Endothelial cell of umbilical vein (primary cell): ENCODE measurements around the gene NCKAP5. TPM values are rescaled to one million over a fixed set of nuclear protein-coding genes. Genes with fewer than 3 reads are reported as not detected.

Experiments used
- BruUV-seq: library from RNA; stranded (reverse); fragments of 400-500 nt; replicated peaks from 2 replicates; lab custom pipeline; 2021; lab: Mats Ljungman, UMichigan
- CTCF ChIA-PET: fragments of 300-600, 350-600 bp; sonication (Branson Sonifier 250); formaldehyde crosslinking; loops from one replicate; lab custom pipeline; 2021; ENCODE audit warnings: antibody characterized with exemption, inconsistent platforms; lab: Charles Lee
- POLR2A ChIA-PET: fragments of 300-600, 350-600 bp; sonication (Branson Sonifier 250); formaldehyde crosslinking; loops from one replicate; lab custom pipeline; 2021; ENCODE audit warnings: antibody characterized with exemption, inconsistent platforms; lab: Charles Lee
- DNase-seq: peaks from one replicate; pipeline ENCODE4 v3.0.0-alpha.2; 2011; ENCODE audit warnings: low read depth, low spot score
- FAIRE-seq: peaks from 2 replicates; lab custom pipeline; 2011; peaks lifted over from hg19 to GRCh38; lab: Jason Lieb, UNC
- H2AFZ ChIP-seq: 2 replicates; pipeline ENCODE4 v1.6.0; 2012; ENCODE audit warnings: low read depth, low read length, control low read depth, inconsistent platforms
- H3K27ac ChIP-seq: 2 replicates; pipeline ENCODE4 v1.5.1; 2011; ENCODE audit warnings: low read depth, mild to moderate bottlenecking, control low read depth, low read length, moderate library complexity; ENCODE audit not compliant: insufficient read depth
- H3K27me3 ChIP-seq, 2 experiments: 2 replicates each; pipeline versions ENCODE4 v1.6.0 to v1.6.1; 2011; ENCODE audit warnings: low read length in 2 of 2, mixed read lengths in 1 of 2; ENCODE audit not compliant: control insufficient read depth in 2 of 2, insufficient read depth in 2 of 2
- H3K36me3 ChIP-seq, 2 experiments: 2 replicates in 1 of 2; 3 replicates in 1 of 2; pipeline ENCODE4 v1.5.1; 2011; ENCODE audit warnings: low read length in 2 of 2, mild to moderate bottlenecking in 1 of 2, moderate library complexity in 1 of 2; ENCODE audit not compliant: control insufficient read depth in 2 of 2, insufficient read depth in 2 of 2; ENCODE audit errors: extremely low read depth in 1 of 2
- H3K4me1 ChIP-seq: 3 replicates; pipeline ENCODE4 v1.5.1; 2011; ENCODE audit warnings: mild to moderate bottlenecking, low read length; ENCODE audit not compliant: control insufficient read depth, insufficient read depth; ENCODE audit errors: extremely low read depth
- H3K4me2 ChIP-seq: 2 replicates; pipeline ENCODE4 v1.6.1; 2011; ENCODE audit warnings: low read length, control low read depth, mixed read lengths; ENCODE audit not compliant: insufficient read depth
- H3K4me3 ChIP-seq, 3 experiments: fragments of 200-600 bp in 1 of 3; sonication (generic), shearing (Covaris generic) in 1 of 3; replicated peaks in 1 of 3; 2 replicates each; pipeline ENCODE4 v1.5.1; 2011 to 2016; ENCODE audit warnings: control low read depth in 3 of 3, low read length in 3 of 3, mild to moderate bottlenecking in 2 of 3, inconsistent platforms in 1 of 3, low read depth in 1 of 3, moderate library complexity in 1 of 3; ENCODE audit not compliant: insufficient read depth in 1 of 3
- H3K79me2 ChIP-seq: 2 replicates; pipeline ENCODE4 v1.6.0; 2012; ENCODE audit warnings: low read length, inconsistent platforms; ENCODE audit not compliant: control insufficient read depth, insufficient read depth
- H3K9ac ChIP-seq: replicated peaks from 2 replicates; pipeline ENCODE3; 2011; ENCODE audit warnings: low read length, control low read depth; ENCODE audit not compliant: insufficient read depth; ENCODE audit errors: extremely low read depth
- H3K9me1 ChIP-seq: replicated peaks from 3 replicates; pipeline ENCODE4 v1.6.0; 2011; ENCODE audit warnings: mild to moderate bottlenecking, low read length; ENCODE audit not compliant: control insufficient read depth, insufficient read depth; ENCODE audit errors: extremely low read depth
- H3K9me3 ChIP-seq: replicated peaks from 2 replicates; pipeline ENCODE4 v1.5.1; 2012; ENCODE audit warnings: low read length, inconsistent platforms; ENCODE audit not compliant: control insufficient read depth, insufficient read depth
- H4K20me1 ChIP-seq: replicated peaks from 2 replicates; pipeline ENCODE3; 2011; ENCODE audit warnings: mild to moderate bottlenecking, low read length; ENCODE audit not compliant: control insufficient read depth, insufficient read depth; ENCODE audit errors: extremely low read depth
- EZH2 ChIP-seq: IDR thresholded peaks from 2 replicates; pipeline ENCODE4 v1.6.1; 2012; ENCODE audit warnings: borderline replicate concordance, low read depth, mild to moderate bottlenecking, moderate library complexity, low read length, inconsistent platforms; ENCODE audit not compliant: severe bottlenecking
- FOS ChIP-seq: IDR thresholded peaks from 2 replicates; pipeline ENCODE4 v1.6.1; 2011; ENCODE audit warnings: mild to moderate bottlenecking, low read length, moderate library complexity, borderline replicate concordance; ENCODE audit not compliant: insufficient read depth
- GATA2 ChIP-seq: IDR thresholded peaks from 2 replicates; pipeline ENCODE4 v1.7.0; 2011; ENCODE audit warnings: low read depth, mild to moderate bottlenecking, moderate library complexity, mixed read lengths, low read length; ENCODE audit not compliant: insufficient read length, insufficient read depth
- JUN ChIP-seq: IDR thresholded peaks from 2 replicates; pipeline ENCODE4 v1.6.1; 2011; ENCODE audit warnings: borderline replicate concordance, low read depth; ENCODE audit not compliant: insufficient read length, insufficient read depth
- MYC ChIP-seq: IDR thresholded peaks from one replicate; pipeline ENCODE4 v1.6.1; 2011; ENCODE audit warnings: mild to moderate bottlenecking, low read depth, low read length
- POLR2A ChIP-seq: IDR thresholded peaks from 2 replicates; pipeline ENCODE4 v1.6.1; 2012; ENCODE audit warnings: low read depth, mild to moderate bottlenecking, control low read depth, low read length
- POLR2AphosphoS5 ChIP-seq: IDR thresholded peaks from 2 replicates; pipeline ENCODE4 v1.6.1; 2012; ENCODE audit warnings: low read depth, mild to moderate bottlenecking, control low read depth, low read length, moderate library complexity; ENCODE audit not compliant: insufficient read depth
- dilution Hi-C: fragments of 300-500 bp; cut with MboI; formaldehyde crosslinking; loops from one replicate; pipeline ENCODE4 v1.15.0; 2019; ENCODE audit warnings: low sequenced_read_pairs; ENCODE audit not compliant: extremely low pct_ligation_motif_present
- intact Hi-C: fragments of 100-400 bp; cut with micrococcal nuclease; formaldehyde crosslinking; loops from one replicate; pipeline ENCODE4 v1.10.0; 2022
- polyA plus RNA-seq, 4 experiments: library from polyadenylated mRNA; depleted of rRNA in 3 of 4; stranded (reverse) in 3 of 4; unstranded in 1 of 4; fragments of >200 nt; gene quantifications; 2 replicates each; pipeline versions ENCODE4 v1.2.1 to v1.2.3, GENCODE V29; 2011 to 2012; ENCODE audit warnings: missing spikeins in 1 of 4
- total RNA-seq: library from RNA; stranded (reverse); gene quantifications from 2 replicates; pipeline ENCODE4 v1.2.3, GENCODE V29; 2021
- TF ChIP-seq, protein P1 (sequence below), 2 donors: IDR thresholded peaks; 1 replicate in 1 of 2; 2 replicates in 1 of 2; pipeline ENCODE4 v1.5.1; 2011; ENCODE audit warnings: low read length in 2 of 2, mild to moderate bottlenecking in 2 of 2, moderate library complexity in 2 of 2, control low read depth in 1 of 2, inconsistent platforms in 1 of 2, low read depth in 1 of 2; ENCODE audit not compliant: insufficient read depth in 1 of 2; ENCODE audit errors: extremely low read depth in 1 of 2
- TF ChIP-seq, protein P2 (sequence below): IDR thresholded peaks from 2 replicates; pipeline ENCODE4 v1.6.1; 2011; ENCODE audit not compliant: insufficient read depth, insufficient read length

The NCKAP5 gene
- total and polyA plus RNA-seq, 2 donors (not counting 3 experiments of a cell fraction or from before 2014, with no cell fraction given): 0.47 to 3.3 TPM

DNA sequence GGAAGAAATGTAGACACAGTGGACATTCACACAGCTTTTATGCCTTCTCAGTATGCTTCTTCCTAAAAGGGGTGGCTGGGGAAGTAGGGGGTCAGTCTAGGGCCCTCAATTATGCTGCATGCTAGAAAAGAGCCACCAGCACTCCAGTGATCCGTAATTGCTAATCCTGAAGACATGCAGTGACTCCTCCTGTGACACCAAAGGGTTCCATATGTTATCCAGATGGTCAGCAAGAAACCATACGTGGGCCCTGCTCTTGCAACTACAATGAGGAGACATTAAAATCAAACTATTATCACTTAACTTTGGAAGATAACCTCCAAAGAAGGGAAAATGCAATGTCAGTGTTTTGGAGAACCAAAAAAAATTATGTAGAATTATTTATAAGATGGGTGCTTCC, 754.8 kb downstream of the NCKAP5 start:
- Histone ChIP-seq H3K9me3 (no peaks in the 10 kb centered on the region), H3K4me3 (no peak overlapping the region), H3K4me2 (no peak overlapping the region), H3K36me3 (no peaks in the 10 kb centered on the region), H3K4me1 (no peaks in the 10 kb centered on the region), H4K20me1 (no peaks in the 10 kb centered on the region), H3K27ac (no peak overlapping the region), H2AFZ (no peak overlapping the region), H3K9ac (no peak overlapping the region), H3K9me1 (no peaks in the 10 kb centered on the region), H3K79me2 (no peaks in the 10 kb centered on the region), H3K27me3 (no peaks in the 10 kb centered on the region)
- CTCF ChIA-PET: no interaction called here
- TF ChIP-seq, protein P1, sequence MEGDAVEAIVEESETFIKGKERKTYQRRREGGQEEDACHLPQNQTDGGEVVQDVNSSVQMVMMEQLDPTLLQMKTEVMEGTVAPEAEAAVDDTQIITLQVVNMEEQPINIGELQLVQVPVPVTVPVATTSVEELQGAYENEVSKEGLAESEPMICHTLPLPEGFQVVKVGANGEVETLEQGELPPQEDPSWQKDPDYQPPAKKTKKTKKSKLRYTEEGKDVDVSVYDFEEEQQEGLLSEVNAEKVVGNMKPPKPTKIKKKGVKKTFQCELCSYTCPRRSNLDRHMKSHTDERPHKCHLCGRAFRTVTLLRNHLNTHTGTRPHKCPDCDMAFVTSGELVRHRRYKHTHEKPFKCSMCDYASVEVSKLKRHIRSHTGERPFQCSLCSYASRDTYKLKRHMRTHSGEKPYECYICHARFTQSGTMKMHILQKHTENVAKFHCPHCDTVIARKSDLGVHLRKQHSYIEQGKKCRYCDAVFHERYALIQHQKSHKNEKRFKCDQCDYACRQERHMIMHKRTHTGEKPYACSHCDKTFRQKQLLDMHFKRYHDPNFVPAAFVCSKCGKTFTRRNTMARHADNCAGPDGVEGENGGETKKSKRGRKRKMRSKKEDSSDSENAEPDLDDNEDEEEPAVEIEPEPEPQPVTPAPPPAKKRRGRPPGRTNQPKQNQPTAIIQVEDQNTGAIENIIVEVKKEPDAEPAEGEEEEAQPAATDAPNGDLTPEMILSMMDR (IDR thresholded peaks at IDR 0.05; ENCODE audit: extremely low read depth in 1 of 2, insufficient read depth in 1 of 2, low read depth in 1 of 2, low read length in 2 of 2): no peak
- TF ChIP-seq, protein P2, sequence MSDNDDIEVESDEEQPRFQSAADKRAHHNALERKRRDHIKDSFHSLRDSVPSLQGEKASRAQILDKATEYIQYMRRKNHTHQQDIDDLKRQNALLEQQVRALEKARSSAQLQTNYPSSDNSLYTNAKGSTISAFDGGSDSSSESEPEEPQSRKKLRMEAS: no peak
- TF ChIP-seq MYC (no peak), POLR2A (no peak)
- no peak for FAIRE-seq
- no peak for DNase-seq
- dilution Hi-C loops (no loop called here), intact Hi-C loops (no loop called here)
- POLR2A ChIA-PET: no interaction called here
- no TSS peak for BruUV-seq

DNA sequence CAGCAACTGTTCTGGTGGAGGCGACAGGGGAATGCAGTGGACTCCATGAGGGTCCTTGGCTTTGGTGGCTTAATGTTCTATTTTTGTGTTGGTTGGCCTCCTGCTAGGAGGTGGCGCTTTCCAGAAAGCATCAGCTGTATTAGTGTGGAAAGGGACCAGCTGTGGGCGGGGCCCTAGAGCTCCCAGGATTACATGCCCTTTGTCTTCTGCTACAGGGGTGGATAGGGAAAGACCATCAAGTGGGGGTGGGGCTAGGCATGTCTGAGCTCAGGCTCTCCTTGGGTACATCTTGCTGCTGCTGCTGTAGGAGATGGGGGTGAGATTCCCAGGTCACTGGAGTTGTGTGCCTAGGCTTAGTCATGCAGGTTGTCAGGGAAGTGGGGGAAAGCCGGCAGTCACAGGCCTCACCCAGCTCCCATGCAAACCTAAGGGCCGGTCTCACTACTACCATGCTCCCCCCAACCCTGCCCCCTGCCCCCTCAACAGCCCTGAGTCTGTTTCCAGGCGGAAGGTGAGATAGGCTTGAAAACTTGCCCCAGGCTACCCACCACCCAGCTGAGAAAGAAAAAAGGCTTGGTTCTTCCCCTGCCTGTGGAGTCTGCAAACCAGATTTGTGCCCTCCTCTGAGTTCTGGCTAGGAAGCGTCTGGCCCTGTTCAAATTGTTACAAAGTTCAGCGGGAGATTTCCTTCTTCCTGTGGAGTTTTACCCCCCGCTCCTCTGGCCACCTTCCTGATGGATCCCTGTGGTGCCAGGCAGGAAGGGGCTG, 756.9 kb downstream of the NCKAP5 start:
- no peak overlapping the region for H3K4me3 ChIP-seq
- no peak overlapping the region for H3K9ac ChIP-seq
- ChIA-PET POLR2A (no interaction called here), CTCF (no interaction called here)
- no peak overlapping the region for H3K4me2 ChIP-seq
- no peaks in the 10 kb centered on the region for H3K4me1 ChIP-seq
- FAIRE-seq: no peak
- no peak overlapping the region for H2AFZ ChIP-seq
- no TSS peak for BruUV-seq
- TF ChIP-seq, protein P2: no peak
- TF ChIP-seq FOS (no peak), EZH2 (no peak), POLR2AphosphoS5 (no peak), POLR2A (no peak), JUN (no peak), MYC (no peak), GATA2 (no peak)
- TF ChIP-seq, protein P1 (IDR thresholded peaks at IDR 0.05; ENCODE audit: extremely low read depth in 1 of 2, insufficient read depth in 1 of 2, low read depth in 1 of 2, low read length in 2 of 2): no peak
- intact Hi-C loops (no loop called here), dilution Hi-C loops (no loop called here)
- H3K36me3 ChIP-seq: no peaks in the 10 kb centered on the region
- H3K27ac ChIP-seq: no peak overlapping the region
- no peaks in the 10 kb centered on the region for H3K9me3 ChIP-seq
- no peaks in the 10 kb centered on the region for H3K79me2 ChIP-seq
- H3K27me3 ChIP-seq: no peaks in the 10 kb centered on the region
- no peak for DNase-seq
- no peaks in the 10 kb centered on the region for H3K9me1 ChIP-seq
- no peaks in the 10 kb centered on the region for H4K20me1 ChIP-seq
